ENCODE results near the gene DENND5B.

DNA sequence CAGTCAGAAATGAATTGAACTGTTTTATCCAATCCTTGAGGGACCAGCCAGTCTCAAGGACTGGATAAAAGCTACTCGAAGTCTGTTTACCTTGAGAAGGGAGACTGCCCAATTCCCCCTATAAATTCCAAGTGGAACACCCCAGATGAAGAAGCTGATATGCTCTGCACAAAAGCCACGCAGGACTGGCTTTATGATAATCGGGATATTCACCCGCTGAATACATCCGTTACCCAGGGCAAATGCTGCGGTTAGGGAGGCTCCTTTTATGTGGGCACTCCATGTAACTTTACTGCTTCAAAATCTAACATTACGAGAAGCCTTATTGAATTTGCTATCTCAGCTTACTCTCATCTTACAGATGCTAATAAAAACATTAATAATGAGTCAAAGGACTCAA, 119.1 kb downstream of the DENND5B start:
- no peak for TF ChIP-seq ZNF223 (tag by site-specific recombination; IDR thresholded peaks at IDR 0.05)
- no peak for TF ChIP-seq SALL2 (tag by site-specific recombination; IDR thresholded peaks at IDR 0.05; ENCODE audit: borderline replicate concordance)
- no peak for TF ChIP-seq SCRT1 (tag by site-specific recombination; IDR thresholded peaks at IDR 0.05; ENCODE audit: borderline replicate concordance)
- TF ChIP-seq, protein P1, sequence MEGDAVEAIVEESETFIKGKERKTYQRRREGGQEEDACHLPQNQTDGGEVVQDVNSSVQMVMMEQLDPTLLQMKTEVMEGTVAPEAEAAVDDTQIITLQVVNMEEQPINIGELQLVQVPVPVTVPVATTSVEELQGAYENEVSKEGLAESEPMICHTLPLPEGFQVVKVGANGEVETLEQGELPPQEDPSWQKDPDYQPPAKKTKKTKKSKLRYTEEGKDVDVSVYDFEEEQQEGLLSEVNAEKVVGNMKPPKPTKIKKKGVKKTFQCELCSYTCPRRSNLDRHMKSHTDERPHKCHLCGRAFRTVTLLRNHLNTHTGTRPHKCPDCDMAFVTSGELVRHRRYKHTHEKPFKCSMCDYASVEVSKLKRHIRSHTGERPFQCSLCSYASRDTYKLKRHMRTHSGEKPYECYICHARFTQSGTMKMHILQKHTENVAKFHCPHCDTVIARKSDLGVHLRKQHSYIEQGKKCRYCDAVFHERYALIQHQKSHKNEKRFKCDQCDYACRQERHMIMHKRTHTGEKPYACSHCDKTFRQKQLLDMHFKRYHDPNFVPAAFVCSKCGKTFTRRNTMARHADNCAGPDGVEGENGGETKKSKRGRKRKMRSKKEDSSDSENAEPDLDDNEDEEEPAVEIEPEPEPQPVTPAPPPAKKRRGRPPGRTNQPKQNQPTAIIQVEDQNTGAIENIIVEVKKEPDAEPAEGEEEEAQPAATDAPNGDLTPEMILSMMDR (tag by site-specific recombination; IDR thresholded peaks at IDR 0.05) = no peak

Measured in HEK293 (cell line).